ENCODE data around the gene AGBL1. TPM values are rescaled to one million over a fixed set of nuclear protein-coding genes. Genes with fewer than 3 reads are reported as not detected.

The AGBL1 gene
- total and polyA plus RNA-seq, 2 experiments from 2014 or later: 0.03 TPM; not detected in 1

DNA sequence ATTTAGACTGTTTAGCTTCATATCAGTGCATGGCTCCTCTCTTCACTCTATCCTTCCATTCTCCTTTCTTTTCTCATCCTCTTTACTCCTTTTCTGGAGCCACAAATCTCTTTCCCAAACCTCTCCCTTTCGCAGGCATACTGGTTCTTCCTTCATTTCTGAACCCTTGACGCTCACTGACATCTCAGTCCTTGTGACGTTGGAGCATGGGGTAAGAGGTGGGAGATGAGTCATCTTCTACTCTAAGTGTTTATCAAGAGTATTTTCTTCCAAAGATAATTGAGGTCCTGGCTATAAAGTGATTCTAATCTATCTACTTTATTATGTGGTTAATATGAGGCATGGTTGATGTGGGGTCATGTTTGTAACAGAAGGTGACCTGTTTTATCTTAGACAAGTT is 414.2 kb downstream of the AGBL1 start:
- Mint-ChIP-seq H3K9me3 (no peaks in the 10 kb centered on the region), H3K36me3 (ENCODE audit: low read depth) (no peaks in the 10 kb centered on the region), H3K4me3 (no peak overlapping the region), H3K4me1 (peaks cover 13% of the 10 kb centered on the region), H3K27me3 (ENCODE audit: insufficient read depth, low read depth, poor library complexity) (no peaks in the 10 kb centered on the region), H3K27ac (no peak overlapping the region)
- no peak overlapping the region for H3K27ac ChIP-seq (ENCODE audit: low read depth)
- ATAC-seq (no peak), DNase-seq (ENCODE audit: low spot score) (no peak)
- no peak overlapping the region for H3K4me3 ChIP-seq
- no peaks in the 10 kb centered on the region for H3F3A ChIP-seq (replicated peaks; ENCODE audit: low read depth)
- H3K79me2 ChIP-seq (replicated peaks; ENCODE audit: insufficient read depth): no peaks in the 10 kb centered on the region
- H3K4me2 ChIP-seq: no peak overlapping the region
- peaks cover 12% of the 10 kb centered on the region; the same call in 1 of the 2 replicates for H3K9me2 ChIP-seq (ENCODE audit: insufficient read depth)
- TF ChIP-seq EZH2 (IDR thresholded peaks at IDR 0.05; ENCODE audit: low read depth, unreplicated experiment): no peak
- TF ChIP-seq STAT1 (IDR thresholded peaks at IDR 0.05; ENCODE audit: unreplicated experiment): no peak
- TF ChIP-seq POLR2AphosphoS5 (IDR thresholded peaks at IDR 0.05; ENCODE audit: low read depth): no peak
- no peak for TF ChIP-seq NANOG (IDR thresholded peaks at IDR 0.05; ENCODE audit: borderline replicate concordance)
- TF ChIP-seq ZNF331 (CRISPR knock-in tag; IDR thresholded peaks at IDR 0.05; ENCODE audit: low read depth): no peak
- no peak for TF ChIP-seq CREB1 (CRISPR knock-in tag; IDR thresholded peaks at IDR 0.05; ENCODE audit: low read depth)
- H2AFZ ChIP-seq: no peak overlapping the region
- H3K36me3 ChIP-seq (ENCODE audit: insufficient read depth): no peaks in the 10 kb centered on the region
- H4K20me1 ChIP-seq (replicated peaks; ENCODE audit: insufficient read depth): no peaks in the 10 kb centered on the region
- H3K4me1 ChIP-seq (ENCODE audit: insufficient read depth): peaks cover 4% of the 10 kb centered on the region; the same call in 1 of the 2 replicates
- no peaks in the 10 kb centered on the region for H3K27me3 ChIP-seq (ENCODE audit: insufficient read depth)

GRCh38 chr15:86494475-86494874 is 414.8 kb downstream of the AGBL1 start:
- no peaks in the 10 kb centered on the region for H3K36me3 Mint-ChIP-seq (ENCODE audit: low read depth)
- Histone ChIP-seq H3K4me3 (no peak overlapping the region), H3K27me3 (ENCODE audit: insufficient read depth) (no peaks in the 10 kb centered on the region), H3K9me2 (ENCODE audit: insufficient read depth) (peaks cover 12% of the 10 kb centered on the region; the same call in 1 of the 2 replicates), H3K4me1 (ENCODE audit: insufficient read depth) (peaks cover 4% of the 10 kb centered on the region; the same call in 1 of the 2 replicates), H3K79me2 (replicated peaks; ENCODE audit: insufficient read depth) (no peaks in the 10 kb centered on the region), H3F3A (replicated peaks; ENCODE audit: low read depth) (no peaks in the 10 kb centered on the region), H2AFZ (no peak overlapping the region), H3K4me2 (no peak overlapping the region), H3K27ac (ENCODE audit: low read depth) (no peak overlapping the region), H3K36me3 (ENCODE audit: insufficient read depth) (no peaks in the 10 kb centered on the region), H4K20me1 (replicated peaks; ENCODE audit: insufficient read depth) (no peaks in the 10 kb centered on the region)
- no peak overlapping the region for H3K4me3 Mint-ChIP-seq
- ATAC-seq: no peak
- peaks cover 17% of the 10 kb centered on the region for H3K4me1 Mint-ChIP-seq
- no peak for DNase-seq (ENCODE audit: low spot score)
- TF ChIP-seq EZH2phosphoT487 (IDR thresholded peaks at IDR 0.05; ENCODE audit: unreplicated experiment) (no peak), JUNB (IDR thresholded peaks at IDR 0.05; ENCODE audit: unreplicated experiment) (no peak), STAT1 (IDR thresholded peaks at IDR 0.05; ENCODE audit: unreplicated experiment) (no peak), EZH2 (IDR thresholded peaks at IDR 0.05; ENCODE audit: low read depth, unreplicated experiment) (no peak)
- TF ChIP-seq, protein P1, sequence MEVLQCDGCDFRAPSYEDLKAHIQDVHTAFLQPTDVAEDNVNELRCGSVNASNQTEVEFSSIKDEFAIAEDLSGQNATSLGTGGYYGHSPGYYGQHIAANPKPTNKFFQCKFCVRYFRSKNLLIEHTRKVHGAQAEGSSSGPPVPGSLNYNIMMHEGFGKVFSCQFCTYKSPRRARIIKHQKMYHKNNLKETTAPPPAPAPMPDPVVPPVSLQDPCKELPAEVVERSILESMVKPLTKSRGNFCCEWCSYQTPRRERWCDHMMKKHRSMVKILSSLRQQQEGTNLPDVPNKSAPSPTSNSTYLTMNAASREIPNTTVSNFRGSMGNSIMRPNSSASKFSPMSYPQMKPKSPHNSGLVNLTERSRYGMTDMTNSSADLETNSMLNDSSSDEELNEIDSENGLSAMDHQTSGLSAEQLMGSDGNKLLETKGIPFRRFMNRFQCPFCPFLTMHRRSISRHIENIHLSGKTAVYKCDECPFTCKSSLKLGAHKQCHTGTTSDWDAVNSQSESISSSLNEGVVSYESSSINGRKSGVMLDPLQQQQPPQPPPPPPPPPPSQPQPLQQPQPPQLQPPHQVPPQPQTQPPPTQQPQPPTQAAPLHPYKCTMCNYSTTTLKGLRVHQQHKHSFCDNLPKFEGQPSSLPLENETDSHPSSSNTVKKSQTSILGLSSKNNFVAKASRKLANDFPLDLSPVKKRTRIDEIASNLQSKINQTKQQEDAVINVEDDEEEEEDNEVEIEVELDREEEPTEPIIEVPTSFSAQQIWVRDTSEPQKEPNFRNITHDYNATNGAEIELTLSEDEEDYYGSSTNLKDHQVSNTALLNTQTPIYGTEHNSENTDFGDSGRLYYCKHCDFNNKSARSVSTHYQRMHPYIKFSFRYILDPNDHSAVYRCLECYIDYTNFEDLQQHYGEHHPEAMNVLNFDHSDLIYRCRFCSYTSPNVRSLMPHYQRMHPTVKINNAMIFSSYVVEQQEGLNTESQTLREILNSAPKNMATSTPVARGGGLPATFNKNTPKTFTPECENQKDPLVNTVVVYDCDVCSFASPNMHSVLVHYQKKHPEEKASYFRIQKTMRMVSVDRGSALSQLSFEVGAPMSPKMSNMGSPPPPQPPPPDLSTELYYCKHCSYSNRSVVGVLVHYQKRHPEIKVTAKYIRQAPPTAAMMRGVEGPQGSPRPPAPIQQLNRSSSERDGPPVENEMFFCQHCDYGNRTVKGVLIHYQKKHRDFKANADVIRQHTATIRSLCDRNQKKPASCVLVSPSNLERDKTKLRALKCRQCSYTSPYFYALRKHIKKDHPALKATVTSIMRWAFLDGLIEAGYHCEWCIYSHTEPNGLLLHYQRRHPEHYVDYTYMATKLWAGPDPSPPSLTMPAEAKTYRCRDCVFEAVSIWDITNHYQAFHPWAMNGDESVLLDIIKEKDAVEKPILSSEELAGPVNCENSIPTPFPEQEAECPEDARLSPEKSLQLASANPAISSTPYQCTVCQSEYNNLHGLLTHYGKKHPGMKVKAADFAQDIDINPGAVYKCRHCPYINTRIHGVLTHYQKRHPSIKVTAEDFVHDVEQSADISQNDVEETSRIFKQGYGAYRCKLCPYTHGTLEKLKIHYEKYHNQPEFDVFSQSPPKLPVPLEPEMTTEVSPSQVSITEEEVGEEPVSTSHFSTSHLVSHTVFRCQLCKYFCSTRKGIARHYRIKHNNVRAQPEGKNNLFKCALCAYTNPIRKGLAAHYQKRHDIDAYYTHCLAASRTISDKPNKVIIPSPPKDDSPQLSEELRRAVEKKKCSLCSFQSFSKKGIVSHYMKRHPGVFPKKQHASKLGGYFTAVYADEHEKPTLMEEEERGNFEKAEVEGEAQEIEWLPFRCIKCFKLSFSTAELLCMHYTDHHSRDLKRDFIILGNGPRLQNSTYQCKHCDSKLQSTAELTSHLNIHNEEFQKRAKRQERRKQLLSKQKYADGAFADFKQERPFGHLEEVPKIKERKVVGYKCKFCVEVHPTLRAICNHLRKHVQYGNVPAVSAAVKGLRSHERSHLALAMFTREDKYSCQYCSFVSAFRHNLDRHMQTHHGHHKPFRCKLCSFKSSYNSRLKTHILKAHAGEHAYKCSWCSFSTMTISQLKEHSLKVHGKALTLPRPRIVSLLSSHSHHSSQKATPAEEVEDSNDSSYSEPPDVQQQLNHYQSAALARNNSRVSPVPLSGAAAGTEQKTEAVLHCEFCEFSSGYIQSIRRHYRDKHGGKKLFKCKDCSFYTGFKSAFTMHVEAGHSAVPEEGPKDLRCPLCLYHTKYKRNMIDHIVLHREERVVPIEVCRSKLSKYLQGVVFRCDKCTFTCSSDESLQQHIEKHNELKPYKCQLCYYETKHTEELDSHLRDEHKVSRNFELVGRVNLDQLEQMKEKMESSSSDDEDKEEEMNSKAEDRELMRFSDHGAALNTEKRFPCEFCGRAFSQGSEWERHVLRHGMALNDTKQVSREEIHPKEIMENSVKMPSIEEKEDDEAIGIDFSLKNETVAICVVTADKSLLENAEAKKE (CRISPR knock-in tag; IDR thresholded peaks at IDR 0.05): no peak
- no peak overlapping the region for H3K27ac Mint-ChIP-seq
- no peaks in the 10 kb centered on the region for H3K9me3 Mint-ChIP-seq
- no peaks in the 10 kb centered on the region for H3K27me3 Mint-ChIP-seq (ENCODE audit: insufficient read depth, low read depth, poor library complexity)

Data from GM23338 (cell line).